ENCODE results near the gene TDG. TPM values are rescaled to one million over a fixed set of nuclear protein-coding genes. Genes with fewer than 3 reads are reported as not detected.

Gene TDG
- total and polyA plus RNA-seq, 10 of the 15 experiments (the other 5 are each of a cell fraction or from before 2014, with no cell fraction given) = 29.7 to 68.8 (median 51.2) TPM

- TF ChIP-seq E4F1 (IDR thresholded peaks at IDR 0.05; ENCODE audit: borderline replicate concordance, partially characterized antibody) = no peak
- 0 out of 2 replicates have a peak, but pooled peaks have one; percentile 55 for TF ChIP-seq MEF2A (IDR thresholded peaks at IDR 0.05; ENCODE audit: insufficient read depth, low read depth, low read length)
- no peak for TF ChIP-seq YBX1 (IDR thresholded peaks at IDR 0.05)
- TF ChIP-seq ZNF207 (IDR thresholded peaks at IDR 0.05; ENCODE audit: borderline replicate concordance) = peak; percentile 94
- no peak for TF ChIP-seq KDM1A (IDR thresholded peaks at IDR 0.05; ENCODE audit: borderline replicate concordance)
- TF ChIP-seq TCF3 (IDR thresholded peaks at IDR 0.05; ENCODE audit: borderline replicate concordance, insufficient read depth, low read depth, low read length) = peak; percentile 92
- TF ChIP-seq TAF1 (IDR thresholded peaks at IDR 0.05; ENCODE audit: borderline replicate concordance, low read depth, low read length) = peak; percentile 86
- 0 out of 4 replicates have a peak, but pooled peaks of 1 of the 2 experiments have one; percentile 30 for TF ChIP-seq ETV6 (conservative IDR thresholded peaks at IDR 0.05 in 1 of 2, IDR thresholded peaks at IDR 0.05 in 1 of 2; ENCODE audit: borderline replicate concordance in 1 of 2, low read depth in 1 of 2)
- TF ChIP-seq RELA (IDR thresholded peaks at IDR 0.05; ENCODE audit: borderline replicate concordance, partially characterized antibody) = peak; percentile 62
- TF ChIP-seq MLLT1 (IDR thresholded peaks at IDR 0.05) = peak; percentile 89
- peak; percentile 78 for TF ChIP-seq MXI1 (IDR thresholded peaks at IDR 0.05; ENCODE audit: low read depth, low read length)
- TF ChIP-seq BCLAF1 (IDR thresholded peaks at IDR 0.05) = no peak
- no peak for TF ChIP-seq STAT3 (IDR thresholded peaks at IDR 0.05; ENCODE audit: low read depth, low read length)
- TF ChIP-seq SRF (IDR thresholded peaks at IDR 0.05; ENCODE audit: low read depth in 2 of 2, low read length in 2 of 2) = peak in 1 of 2 experiments; percentile 73; a peak in 1 of 4 replicates
- TF ChIP-seq FOXM1 (IDR thresholded peaks at IDR 0.05; ENCODE audit: low read depth, low read length) = peak; percentile 92; the same call in 1 of the 2 replicates
- no peak for TF ChIP-seq PBX3 (IDR thresholded peaks at IDR 0.05; ENCODE audit: insufficient replicate concordance, low read depth, low read length)
- TF ChIP-seq KAT2A (conservative IDR thresholded peaks at IDR 0.05; ENCODE audit: control insufficient read depth, low read depth, low read length) = no peak
- TF ChIP-seq PAX5 (IDR thresholded peaks at IDR 0.05; ENCODE audit: borderline replicate concordance, low read depth, low read length) = peak; percentile 30; the same call in 1 of the 2 replicates
- TF ChIP-seq NFXL1 (IDR thresholded peaks at IDR 0.05; ENCODE audit: borderline replicate concordance) = no peak
- 0 out of 2 replicates have a peak, but pooled peaks have one; percentile 0 for TF ChIP-seq NRF1 (conservative IDR thresholded peaks at IDR 0.05; ENCODE audit: low read depth, low read length)
Observed at GRCh38 chr12:103930034-103930786, 35.5 kb upstream of the TDG start, which contains the start of gene HSP90B1 (continued).

Data from GM12878 (cell line).